Measurements from ENCODE around the gene PGC. TPM values are rescaled to one million over a fixed set of nuclear protein-coding genes. Genes with fewer than 3 reads are reported as not detected.

The PGC gene
- total and polyA plus RNA-seq, 2 donors (not counting 3 experiments of a cell fraction or from before 2014, with no cell fraction given): not detected

- TF ChIP-seq GATA2 (IDR thresholded peaks at IDR 0.05; ENCODE audit: insufficient read depth, insufficient read length, low read depth, low read length) (no peak), EZH2 (IDR thresholded peaks at IDR 0.05; ENCODE audit: borderline replicate concordance, low read depth, low read length, severe bottlenecking) (no peak), POLR2AphosphoS5 (IDR thresholded peaks at IDR 0.05; ENCODE audit: insufficient read depth, low read depth, low read length) (no peak), MAX (IDR thresholded peaks at IDR 0.05; ENCODE audit: insufficient read depth, insufficient read length) (no peak), FOS (IDR thresholded peaks at IDR 0.05; ENCODE audit: borderline replicate concordance, insufficient read depth, low read length) (no peak), POLR2A (IDR thresholded peaks at IDR 0.05; ENCODE audit: low read depth, low read length) (no peak), MYC (IDR thresholded peaks at IDR 0.05; ENCODE audit: low read depth, low read length) (no peak), JUN (IDR thresholded peaks at IDR 0.05; ENCODE audit: borderline replicate concordance, insufficient read depth, insufficient read length, low read depth) (no peak)
- TF ChIP-seq, protein P1, sequence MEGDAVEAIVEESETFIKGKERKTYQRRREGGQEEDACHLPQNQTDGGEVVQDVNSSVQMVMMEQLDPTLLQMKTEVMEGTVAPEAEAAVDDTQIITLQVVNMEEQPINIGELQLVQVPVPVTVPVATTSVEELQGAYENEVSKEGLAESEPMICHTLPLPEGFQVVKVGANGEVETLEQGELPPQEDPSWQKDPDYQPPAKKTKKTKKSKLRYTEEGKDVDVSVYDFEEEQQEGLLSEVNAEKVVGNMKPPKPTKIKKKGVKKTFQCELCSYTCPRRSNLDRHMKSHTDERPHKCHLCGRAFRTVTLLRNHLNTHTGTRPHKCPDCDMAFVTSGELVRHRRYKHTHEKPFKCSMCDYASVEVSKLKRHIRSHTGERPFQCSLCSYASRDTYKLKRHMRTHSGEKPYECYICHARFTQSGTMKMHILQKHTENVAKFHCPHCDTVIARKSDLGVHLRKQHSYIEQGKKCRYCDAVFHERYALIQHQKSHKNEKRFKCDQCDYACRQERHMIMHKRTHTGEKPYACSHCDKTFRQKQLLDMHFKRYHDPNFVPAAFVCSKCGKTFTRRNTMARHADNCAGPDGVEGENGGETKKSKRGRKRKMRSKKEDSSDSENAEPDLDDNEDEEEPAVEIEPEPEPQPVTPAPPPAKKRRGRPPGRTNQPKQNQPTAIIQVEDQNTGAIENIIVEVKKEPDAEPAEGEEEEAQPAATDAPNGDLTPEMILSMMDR (IDR thresholded peaks at IDR 0.05; ENCODE audit: extremely low read depth in 1 of 2, insufficient read depth in 1 of 2, low read depth in 1 of 2, low read length in 2 of 2): no peak
- no peaks in the 10 kb centered on the region for H3K79me2 ChIP-seq (ENCODE audit: control insufficient read depth, insufficient read depth, low read length)
- DNase-seq (ENCODE audit: low read depth, low spot score): no peak
- no peak overlapping the region for H2AFZ ChIP-seq (ENCODE audit: low read depth, low read length)
- CTCF ChIA-PET: interaction anchor here (1.0 to 3.0 kb wide), 7 partner anchors 12 to 407 kb away, joined by 3 to 21 read pairs (median 5); partner anchors contain the start of gene TOMM6
- no TSS peak for BruUV-seq (replicated peaks)
- intact Hi-C loops (cut with micrococcal nuclease) (no loop called here), dilution Hi-C loops (cut with MboI; ENCODE audit: extremely low pct_ligation_motif_present, low sequenced_read_pairs) (no loop called here)
- peaks cover 5 to 19% of the 10 kb centered on the region in 2 experiments for H3K36me3 ChIP-seq (ENCODE audit: control insufficient read depth in 2 of 2, extremely low read depth in 1 of 2, insufficient read depth in 2 of 2, low read length in 2 of 2)
- POLR2A ChIA-PET: no interaction called here
- H3K27ac ChIP-seq (ENCODE audit: insufficient read depth, low read depth, low read length): no peak overlapping the region
- H3K27me3 ChIP-seq (ENCODE audit: control insufficient read depth in 2 of 2, insufficient read depth in 2 of 2, low read length in 2 of 2): no peaks in the 10 kb centered on the region
- no peaks in the 10 kb centered on the region for H3K9me1 ChIP-seq (replicated peaks; ENCODE audit: control insufficient read depth, extremely low read depth, insufficient read depth, low read length)
- H3K9ac ChIP-seq (replicated peaks; ENCODE audit: extremely low read depth, insufficient read depth, low read length): no peak overlapping the region
- no peaks in the 10 kb centered on the region for H4K20me1 ChIP-seq (replicated peaks; ENCODE audit: control insufficient read depth, extremely low read depth, insufficient read depth, low read length)
- H3K4me1 ChIP-seq (ENCODE audit: control insufficient read depth, extremely low read depth, insufficient read depth, low read length): peaks cover 9% of the 10 kb centered on the region
- H3K4me3 ChIP-seq (replicated peaks in 1 of 3; ENCODE audit: insufficient read depth in 1 of 3, low read depth in 1 of 3, low read length in 3 of 3): no peak overlapping the region
- no peaks in the 10 kb centered on the region for H3K9me3 ChIP-seq (replicated peaks; ENCODE audit: control insufficient read depth, insufficient read depth, low read length)
- H3K4me2 ChIP-seq (ENCODE audit: insufficient read depth, low read length): no peak overlapping the region
- no peak for FAIRE-seq
Measured at GRCh38 chr6:41775293-41775882, 28.2 kb upstream of the PGC start.

Measured in endothelial cell of umbilical vein (primary cell).